Mammary epithelial cell (primary cell): Measurements from ENCODE around the gene MMP12.

Source experiments
- CTCF ChIP-seq, 2 donors: IDR thresholded peaks in 1 of 2; conservative IDR thresholded peaks in 1 of 2; 2 replicates each; pipeline ENCODE4 v1.5.1; 2011 to 2012; ENCODE audit warnings: inconsistent platforms in 2 of 2, low read length in 2 of 2, mild to moderate bottlenecking in 2 of 2, control low read depth in 1 of 2, low read depth in 1 of 2; ENCODE audit not compliant: insufficient read depth in 1 of 2; ENCODE audit errors: extremely low read depth in 1 of 2
- EZH2 ChIP-seq: IDR thresholded peaks from 2 replicates; pipeline ENCODE4 v1.6.1; 2012; ENCODE audit warnings: low read length, inconsistent platforms, borderline replicate concordance

- no peak for TF ChIP-seq EZH2
- TF ChIP-seq CTCF (conservative IDR thresholded peaks at IDR 0.05 in 1 of 2, IDR thresholded peaks at IDR 0.05 in 1 of 2; ENCODE audit: extremely low read depth in 1 of 2, insufficient read depth in 1 of 2, low read depth in 1 of 2, low read length in 2 of 2), result no peak
Measured at GRCh38 chr11:102891736-102892135, 17.0 kb upstream of the MMP12 start.
